Activated B cell treated with CpG ODN at 0.5 μM for 24 hours (primary cell): ENCODE data around the gene KCNJ18. TPM values are rescaled to one million over a fixed set of nuclear protein-coding genes. Genes with fewer than 3 reads are reported as not detected.
"Not testable (repeated sequence)": the region's sequence is repeated elsewhere in the genome, so short reads cannot be mapped to it uniquely, and the experiment has no call there.

Experiments used
- ATAC-seq: fragments of 200-7000 bp; cut with Tn5 transposase; one replicate; pipeline ENCODE4 v1.10.0; 2021; ENCODE audit warnings: low read depth, mild to moderate bottlenecking, moderate library complexity
- CTCF ChIA-PET: fragments of 350-600 bp; sonication (Branson Sonifier 250); formaldehyde crosslinking; loops from one replicate; lab custom pipeline; 2021; ENCODE audit warnings: antibody characterized with exemption; lab: Charles Lee
- POLR2A ChIA-PET: fragments of 350-600 bp; sonication (Branson Sonifier 250); formaldehyde crosslinking; loops from one replicate; lab custom pipeline; 2021; ENCODE audit warnings: antibody characterized with exemption; lab: Charles Lee
- DNase-seq: peaks from one replicate; pipeline ENCODE4 v3.0.0; 2022
- H3K27ac Mint-ChIP-seq: one replicate; pipeline ENCODE4 v1.8.0; 2020; ENCODE audit warnings: mixed read lengths
- H3K27me3 Mint-ChIP-seq: one replicate; pipeline ENCODE4 v1.8.0; 2021; ENCODE audit warnings: mixed read lengths
- H3K36me3 Mint-ChIP-seq: one replicate; pipeline ENCODE4 v1.8.0; 2021; ENCODE audit warnings: low read depth, mixed read lengths
- H3K4me1 Mint-ChIP-seq: one replicate; pipeline ENCODE4 v1.8.0; 2021; ENCODE audit warnings: mixed read lengths
- H3K4me3 Mint-ChIP-seq: one replicate; pipeline ENCODE4 v1.8.0; 2020; ENCODE audit warnings: mild to moderate bottlenecking, mixed read lengths
- H3K9me3 Mint-ChIP-seq: one replicate; pipeline ENCODE4 v1.8.0; 2020; ENCODE audit warnings: mixed read lengths
- intact Hi-C: fragments of 100-400 bp; cut with micrococcal nuclease; formaldehyde crosslinking; loops from one replicate; pipeline ENCODE4 v1.15.1; 2024
- total RNA-seq: library from RNA; stranded (reverse); gene quantifications from 2 replicates; pipeline ENCODE4 v1.2.3, GENCODE V29; 2022
- TF ChIP-seq, protein P1 (sequence below): fragments of 200-600 bp; IDR thresholded peaks from one replicate; pipeline ENCODE4 v1.8.0; 2022; ENCODE audit warnings: antibody characterized with exemption, mild to moderate bottlenecking

KCNJ18 gene
- total RNA-seq, 1 donor from 2014 or later = not detected

DNA sequence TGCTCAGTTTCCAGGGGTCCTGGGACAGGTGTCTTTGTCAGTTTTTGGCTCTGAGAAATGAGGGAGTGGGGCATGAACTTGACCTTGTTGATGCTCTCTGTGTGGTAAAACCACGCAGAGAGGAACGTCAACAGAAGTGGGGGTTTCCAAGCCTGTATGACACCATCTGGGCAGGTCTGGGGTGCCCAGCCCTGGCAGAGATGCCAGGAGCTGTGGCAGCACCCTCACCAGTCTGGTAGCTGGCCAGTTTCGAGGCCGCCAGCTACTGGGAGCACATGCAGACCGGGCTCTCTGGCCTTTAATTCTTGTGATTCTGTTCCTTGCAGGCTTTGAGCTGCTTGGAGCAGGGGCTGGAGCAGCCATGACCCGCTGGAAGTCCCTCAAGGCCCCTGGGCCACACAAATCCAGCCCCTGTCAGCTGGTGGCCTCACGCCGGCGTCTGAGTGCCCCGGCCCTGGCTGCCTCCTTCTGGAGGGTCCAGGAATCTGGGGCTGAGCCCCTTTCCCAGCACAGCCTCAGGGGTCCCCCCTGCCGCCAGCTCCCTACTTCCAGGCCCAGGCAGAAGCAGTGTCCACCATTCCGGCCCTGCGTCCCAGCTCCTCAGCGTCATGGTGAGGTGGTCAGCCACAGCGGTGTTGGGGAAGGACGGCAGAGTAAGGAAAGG lies 7.4 kb downstream of the KCNJ18 start:
- POLR2A ChIA-PET, H3K4me3 Mint-ChIP-seq, ATAC-seq, H3K27me3 Mint-ChIP-seq, DNase-seq, H3K36me3 Mint-ChIP-seq, CTCF ChIA-PET, H3K4me1 Mint-ChIP-seq, intact Hi-C loops, H3K27ac Mint-ChIP-seq, H3K9me3 Mint-ChIP-seq: not testable (repeated sequence)

DNA sequence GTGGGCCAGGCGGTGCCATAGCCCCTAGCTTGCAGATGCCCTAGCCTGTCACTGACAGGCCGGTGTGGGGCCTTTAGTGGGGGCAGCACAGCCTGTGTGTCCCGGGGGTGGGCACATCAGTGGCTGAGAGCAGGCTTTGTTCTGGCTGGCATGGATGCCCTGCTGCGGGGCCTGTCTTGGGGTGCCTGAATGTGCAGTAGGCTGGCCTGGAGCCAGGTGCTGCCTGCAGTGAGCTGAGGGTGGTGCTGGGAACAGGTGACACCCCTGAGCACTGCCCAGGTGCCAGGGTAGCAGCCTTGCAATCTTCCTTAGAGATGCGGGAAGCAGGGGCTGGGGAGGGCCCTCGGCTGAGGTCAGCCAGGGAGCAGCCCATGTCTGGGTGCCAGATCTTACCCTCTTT lies 8.8 kb downstream of the KCNJ18 start:
- H3K9me3 Mint-ChIP-seq, H3K27ac Mint-ChIP-seq, DNase-seq, H3K27me3 Mint-ChIP-seq, CTCF ChIA-PET, H3K4me1 Mint-ChIP-seq, ATAC-seq, H3K4me3 Mint-ChIP-seq, intact Hi-C loops, H3K36me3 Mint-ChIP-seq, POLR2A ChIA-PET: not testable (repeated sequence)

DNA sequence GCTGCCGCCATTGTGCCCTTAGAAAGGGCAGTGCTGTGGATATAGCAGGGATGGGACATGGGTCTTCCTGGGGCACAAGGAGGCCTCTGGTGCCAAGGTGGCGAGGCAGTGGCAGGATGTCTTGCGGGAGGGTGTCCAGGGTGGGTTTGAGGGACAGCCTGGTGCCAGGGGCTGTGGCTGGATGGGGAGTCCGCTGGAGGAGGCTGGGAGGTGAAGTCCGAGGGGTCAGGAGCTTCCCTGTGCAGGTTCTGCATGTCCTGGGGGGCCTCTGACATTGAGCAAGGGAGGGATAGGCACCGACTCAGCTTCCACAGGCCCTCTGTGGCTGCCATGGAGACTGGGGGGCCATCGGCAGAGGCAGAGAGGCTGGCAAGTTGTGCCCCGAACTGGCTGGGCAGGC lies 9.7 kb downstream of the KCNJ18 start:
- intact Hi-C loops, DNase-seq, H3K36me3 Mint-ChIP-seq, CTCF ChIA-PET, H3K27me3 Mint-ChIP-seq, H3K9me3 Mint-ChIP-seq, H3K27ac Mint-ChIP-seq, ATAC-seq, POLR2A ChIA-PET, H3K4me1 Mint-ChIP-seq, H3K4me3 Mint-ChIP-seq: not testable (repeated sequence)

DNA sequence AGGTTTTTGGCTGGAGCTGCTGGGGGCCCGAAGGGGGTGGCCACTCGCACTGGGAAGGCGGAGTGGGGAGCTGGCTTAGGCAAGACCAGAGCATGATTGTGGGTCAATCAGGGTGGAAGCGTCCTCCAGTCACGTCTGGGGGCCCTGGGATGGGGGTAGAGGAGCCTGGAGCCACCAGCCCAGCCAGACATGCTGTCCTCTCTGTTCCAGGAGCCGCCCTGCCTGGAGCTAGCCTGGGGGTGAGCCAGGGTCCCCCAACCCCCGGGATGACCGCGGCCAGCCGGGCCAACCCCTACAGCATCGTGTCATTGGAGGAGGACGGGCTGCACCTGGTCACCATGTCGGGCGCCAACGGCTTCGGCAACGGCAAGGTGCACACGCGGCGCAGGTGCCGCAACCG lies 10.2 kb downstream of the KCNJ18 start:
- H3K9me3 Mint-ChIP-seq, ATAC-seq, intact Hi-C loops, H3K27me3 Mint-ChIP-seq, DNase-seq, H3K4me1 Mint-ChIP-seq, POLR2A ChIA-PET, H3K36me3 Mint-ChIP-seq, CTCF ChIA-PET, H3K27ac Mint-ChIP-seq, H3K4me3 Mint-ChIP-seq: not testable (repeated sequence)

DNA sequence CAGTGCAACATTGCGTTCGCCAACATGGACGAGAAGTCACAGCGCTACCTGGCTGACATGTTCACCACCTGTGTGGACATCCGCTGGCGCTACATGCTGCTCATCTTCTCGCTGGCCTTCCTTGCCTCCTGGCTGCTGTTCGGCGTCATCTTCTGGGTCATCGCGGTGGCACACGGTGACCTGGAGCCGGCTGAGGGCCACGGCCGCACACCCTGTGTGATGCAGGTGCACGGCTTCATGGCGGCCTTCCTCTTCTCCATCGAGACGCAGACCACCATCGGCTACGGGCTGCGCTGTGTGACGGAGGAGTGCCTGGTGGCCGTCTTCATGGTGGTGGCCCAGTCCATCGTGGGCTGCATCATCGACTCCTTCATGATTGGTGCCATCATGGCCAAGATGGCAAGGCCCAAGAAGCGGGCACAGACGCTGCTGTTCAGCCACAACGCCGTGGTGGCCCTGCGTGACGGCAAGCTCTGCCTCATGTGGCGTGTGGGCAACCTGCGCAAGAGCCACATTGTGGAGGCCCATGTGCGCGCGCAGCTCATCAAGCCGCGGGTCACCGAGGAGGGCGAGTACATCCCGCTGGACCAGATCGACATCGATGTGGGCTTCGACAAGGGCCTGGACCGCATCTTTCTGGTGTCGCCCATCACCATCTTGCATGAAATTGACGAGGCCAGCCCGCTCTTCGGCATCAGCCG lies 10.8 kb downstream of the KCNJ18 start:
- H3K27ac Mint-ChIP-seq, H3K4me3 Mint-ChIP-seq, ATAC-seq, H3K36me3 Mint-ChIP-seq, H3K4me1 Mint-ChIP-seq, H3K27me3 Mint-ChIP-seq, intact Hi-C loops, CTCF ChIA-PET, DNase-seq, H3K9me3 Mint-ChIP-seq, POLR2A ChIA-PET: not testable (repeated sequence)

DNA sequence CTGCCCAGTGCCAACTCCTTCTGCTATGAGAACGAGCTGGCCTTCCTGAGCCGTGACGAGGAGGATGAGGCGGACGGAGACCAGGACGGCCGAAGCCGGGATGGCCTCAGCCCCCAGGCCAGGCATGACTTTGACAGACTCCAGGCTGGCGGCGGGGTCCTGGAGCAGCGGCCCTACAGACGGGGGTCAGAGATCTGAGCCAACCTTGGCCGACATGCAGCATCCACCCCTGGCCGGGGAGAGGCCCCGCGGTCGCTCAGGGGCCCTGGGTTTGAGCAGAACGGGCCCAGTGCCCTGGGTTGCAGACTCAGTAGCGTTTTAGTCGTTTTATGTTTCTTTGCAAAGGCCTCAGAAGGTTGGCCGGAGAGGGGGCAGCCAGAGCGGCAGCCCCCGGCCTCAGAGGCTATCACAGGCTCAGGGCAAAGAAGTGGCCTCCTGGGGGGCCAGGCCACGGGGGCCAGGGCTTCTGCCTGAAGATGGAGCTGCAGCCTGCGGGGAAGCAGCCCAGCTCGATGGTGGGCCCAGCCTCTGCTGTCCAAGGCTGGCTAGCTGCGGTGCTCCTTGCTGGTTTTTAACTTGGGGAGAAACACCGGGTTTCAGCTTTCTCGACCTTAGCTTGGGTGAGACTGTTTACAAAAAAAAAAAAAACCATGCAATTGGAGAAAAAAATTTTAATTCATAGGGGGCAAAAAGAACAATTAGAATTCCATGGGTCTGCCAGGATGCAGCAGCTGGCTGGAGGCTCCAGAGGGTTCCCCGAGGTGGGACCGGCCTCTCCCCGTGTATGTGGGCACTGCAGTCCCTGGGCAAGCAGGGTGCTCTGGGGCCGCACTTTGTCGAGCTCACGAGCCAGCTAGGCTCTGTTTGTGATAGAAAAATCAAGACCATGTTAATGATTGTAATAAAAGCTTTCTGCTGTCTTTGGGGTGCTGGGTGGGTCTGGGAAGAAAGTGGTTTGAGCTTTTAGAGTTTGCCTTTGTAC lies 11.9 kb downstream of the KCNJ18 start:
- intact Hi-C loops, H3K27ac Mint-ChIP-seq, H3K9me3 Mint-ChIP-seq, DNase-seq, ATAC-seq, POLR2A ChIA-PET, H3K4me1 Mint-ChIP-seq, H3K36me3 Mint-ChIP-seq, CTCF ChIA-PET, H3K4me3 Mint-ChIP-seq, H3K27me3 Mint-ChIP-seq: not testable (repeated sequence)

DNA sequence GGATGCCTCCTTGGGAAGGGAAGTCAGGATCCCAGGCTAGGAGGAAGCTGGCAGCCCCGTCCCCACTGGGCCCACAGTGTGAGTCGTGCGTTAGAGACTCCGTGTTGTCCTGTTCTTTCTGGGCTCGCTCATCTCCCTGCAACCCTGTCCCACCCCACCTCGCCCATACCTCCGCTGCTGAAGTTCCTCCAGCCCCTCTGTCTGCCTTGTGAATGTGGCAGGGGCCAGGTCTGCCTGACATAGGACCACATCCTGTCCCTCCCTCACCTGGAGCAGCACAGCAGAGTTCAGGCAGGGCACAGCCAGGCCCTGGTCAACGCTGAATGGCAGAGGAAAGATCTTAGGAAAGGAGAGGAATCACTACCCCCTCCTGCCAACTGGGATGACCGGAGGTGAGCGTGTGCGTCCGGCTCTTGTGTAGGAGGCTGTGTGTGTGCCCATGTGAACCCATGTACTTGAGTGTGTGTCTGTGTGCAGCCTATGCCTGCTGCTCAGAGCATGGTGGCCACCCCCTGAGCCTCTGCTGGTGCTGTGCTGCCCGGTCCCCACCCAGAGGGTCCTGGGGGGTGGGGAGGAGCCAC lies 12.8 kb downstream of the KCNJ18 start:
- Mint-ChIP-seq H3K27me3 (no peaks in the 10 kb centered on the region), H3K9me3 (no peaks in the 10 kb centered on the region), H3K36me3 (no peaks in the 10 kb centered on the region), H3K4me1 (no peaks in the 10 kb centered on the region), H3K4me3 (no peak overlapping the region), H3K27ac (no peak overlapping the region)
- DNase-seq (no peak), ATAC-seq (no peak)
- TF ChIP-seq, protein P1, sequence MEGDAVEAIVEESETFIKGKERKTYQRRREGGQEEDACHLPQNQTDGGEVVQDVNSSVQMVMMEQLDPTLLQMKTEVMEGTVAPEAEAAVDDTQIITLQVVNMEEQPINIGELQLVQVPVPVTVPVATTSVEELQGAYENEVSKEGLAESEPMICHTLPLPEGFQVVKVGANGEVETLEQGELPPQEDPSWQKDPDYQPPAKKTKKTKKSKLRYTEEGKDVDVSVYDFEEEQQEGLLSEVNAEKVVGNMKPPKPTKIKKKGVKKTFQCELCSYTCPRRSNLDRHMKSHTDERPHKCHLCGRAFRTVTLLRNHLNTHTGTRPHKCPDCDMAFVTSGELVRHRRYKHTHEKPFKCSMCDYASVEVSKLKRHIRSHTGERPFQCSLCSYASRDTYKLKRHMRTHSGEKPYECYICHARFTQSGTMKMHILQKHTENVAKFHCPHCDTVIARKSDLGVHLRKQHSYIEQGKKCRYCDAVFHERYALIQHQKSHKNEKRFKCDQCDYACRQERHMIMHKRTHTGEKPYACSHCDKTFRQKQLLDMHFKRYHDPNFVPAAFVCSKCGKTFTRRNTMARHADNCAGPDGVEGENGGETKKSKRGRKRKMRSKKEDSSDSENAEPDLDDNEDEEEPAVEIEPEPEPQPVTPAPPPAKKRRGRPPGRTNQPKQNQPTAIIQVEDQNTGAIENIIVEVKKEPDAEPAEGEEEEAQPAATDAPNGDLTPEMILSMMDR = no peak
- intact Hi-C loops = no loop called here
- ChIA-PET POLR2A (no interaction called here), CTCF (no interaction called here)

DNA sequence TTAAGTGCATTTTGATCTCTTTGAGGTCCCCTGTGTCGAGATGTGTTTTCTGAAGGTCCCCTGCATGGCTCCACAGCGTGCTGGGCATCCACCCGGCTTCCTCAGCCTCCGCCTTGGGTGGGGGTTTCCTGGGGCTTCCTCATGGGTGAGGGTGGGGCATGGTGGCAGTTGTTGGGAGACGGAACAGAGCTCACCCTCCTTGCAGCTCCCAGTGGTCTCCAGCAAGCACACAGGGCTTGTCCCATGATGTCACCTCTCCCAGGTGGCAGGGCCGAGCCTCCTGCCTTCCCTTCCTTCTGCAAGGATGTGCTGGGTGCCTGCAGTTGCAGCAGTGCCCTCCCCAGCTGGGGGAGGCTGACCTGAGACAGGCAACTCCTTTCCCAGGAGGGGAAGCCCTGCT lies 13.4 kb downstream of the KCNJ18 start:
- DNase-seq, H3K27ac Mint-ChIP-seq, H3K4me3 Mint-ChIP-seq, ATAC-seq, H3K27me3 Mint-ChIP-seq, H3K4me1 Mint-ChIP-seq, intact Hi-C loops, H3K9me3 Mint-ChIP-seq, H3K36me3 Mint-ChIP-seq, POLR2A ChIA-PET, CTCF ChIA-PET: not testable (repeated sequence)

DNA sequence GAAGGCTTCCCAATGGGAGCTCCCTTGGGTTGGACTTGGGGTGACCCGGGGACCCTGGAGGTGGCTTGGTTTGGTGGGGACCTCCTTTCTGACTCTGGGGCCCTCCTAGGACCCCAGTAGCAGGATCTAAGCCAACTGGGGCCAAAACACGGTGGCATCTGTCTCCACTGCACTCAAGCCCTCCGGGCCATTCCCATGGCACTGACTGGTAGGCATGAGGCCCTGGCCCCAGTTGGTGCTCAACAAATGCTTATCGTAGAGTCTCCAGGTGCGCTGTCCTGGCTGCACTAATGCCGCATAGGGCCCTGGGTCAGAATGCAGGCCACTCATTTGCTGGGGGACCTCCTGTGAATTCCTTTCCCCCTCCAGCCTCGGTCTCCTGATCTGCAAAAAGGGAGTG lies 14.2 kb downstream of the KCNJ18 start:
- DNase-seq, CTCF ChIA-PET, POLR2A ChIA-PET, H3K27me3 Mint-ChIP-seq, H3K9me3 Mint-ChIP-seq, H3K4me3 Mint-ChIP-seq, H3K27ac Mint-ChIP-seq, H3K4me1 Mint-ChIP-seq, intact Hi-C loops, ATAC-seq, H3K36me3 Mint-ChIP-seq: not testable (repeated sequence)

DNA sequence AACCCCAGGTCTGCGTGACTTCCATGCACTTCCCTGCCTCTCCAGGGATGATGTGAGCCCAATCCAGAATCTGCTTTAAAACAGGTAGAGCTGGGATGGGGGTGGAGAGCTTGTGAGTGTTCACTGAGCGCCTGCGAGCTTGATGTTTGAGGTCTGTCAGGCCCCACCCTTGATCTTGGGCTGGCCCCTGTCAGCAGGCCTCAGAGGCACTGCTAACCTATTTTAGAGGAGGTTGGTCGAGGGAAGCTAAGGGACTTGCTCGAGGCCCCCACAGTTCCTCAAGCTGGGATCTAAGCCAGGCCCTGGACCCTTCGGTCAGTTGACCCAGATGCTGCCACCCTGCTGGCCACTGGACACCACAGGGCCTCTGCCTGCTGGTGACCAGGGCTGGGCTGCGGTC lies 14.8 kb downstream of the KCNJ18 start:
- CTCF ChIA-PET, POLR2A ChIA-PET, DNase-seq, H3K9me3 Mint-ChIP-seq, intact Hi-C loops, H3K27me3 Mint-ChIP-seq, ATAC-seq, H3K4me3 Mint-ChIP-seq, H3K27ac Mint-ChIP-seq, H3K4me1 Mint-ChIP-seq, H3K36me3 Mint-ChIP-seq: not testable (repeated sequence)
